ENCODE measurements around the gene BCL2. TPM values are rescaled to one million over a fixed set of nuclear protein-coding genes. Genes with fewer than 3 reads are reported as not detected.
"Not testable (repeated sequence)": the region's sequence is repeated elsewhere in the genome, so short reads cannot be mapped to it uniquely, and the experiment has no call there.

BCL2 gene
- total RNA-seq, 1 experiment from 2014 or later, result 6.3 TPM

DNA sequence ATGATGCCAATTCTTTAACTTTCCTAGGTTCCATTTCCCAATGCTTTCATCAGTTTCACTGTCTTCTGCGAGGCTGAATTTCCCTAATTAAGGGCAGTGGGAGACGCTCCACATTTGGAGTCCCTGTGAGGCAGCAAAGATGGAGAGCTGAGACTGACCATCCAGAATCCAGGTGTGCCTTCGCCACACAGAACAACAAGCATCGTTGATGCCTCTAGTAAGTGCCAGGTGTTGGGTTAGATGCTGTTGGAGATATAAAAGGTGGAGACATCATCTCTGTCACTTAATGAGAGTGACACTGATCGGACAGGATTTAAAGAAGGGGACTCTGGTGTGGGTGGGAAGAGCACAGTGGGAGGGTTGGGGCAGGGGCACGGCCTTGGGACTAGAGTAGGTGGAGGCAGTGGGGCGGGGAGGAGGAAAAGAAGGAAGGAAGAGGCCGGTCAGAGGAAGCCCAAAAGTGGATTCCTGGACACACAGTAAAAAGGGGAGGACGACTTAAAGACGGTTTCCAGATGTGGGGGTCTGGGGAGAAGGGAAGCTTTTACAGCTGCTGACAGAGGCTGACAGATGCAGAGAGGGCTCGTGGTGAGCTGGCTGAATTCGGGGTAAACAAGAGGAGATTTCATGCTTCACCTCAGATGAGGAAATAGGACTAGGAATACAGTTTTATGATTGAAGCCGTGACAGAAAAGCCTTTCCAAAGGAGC, 113.0 kb downstream of the BCL2 start:
- no peak for DNase-seq (ENCODE audit: low read depth)

DNA sequence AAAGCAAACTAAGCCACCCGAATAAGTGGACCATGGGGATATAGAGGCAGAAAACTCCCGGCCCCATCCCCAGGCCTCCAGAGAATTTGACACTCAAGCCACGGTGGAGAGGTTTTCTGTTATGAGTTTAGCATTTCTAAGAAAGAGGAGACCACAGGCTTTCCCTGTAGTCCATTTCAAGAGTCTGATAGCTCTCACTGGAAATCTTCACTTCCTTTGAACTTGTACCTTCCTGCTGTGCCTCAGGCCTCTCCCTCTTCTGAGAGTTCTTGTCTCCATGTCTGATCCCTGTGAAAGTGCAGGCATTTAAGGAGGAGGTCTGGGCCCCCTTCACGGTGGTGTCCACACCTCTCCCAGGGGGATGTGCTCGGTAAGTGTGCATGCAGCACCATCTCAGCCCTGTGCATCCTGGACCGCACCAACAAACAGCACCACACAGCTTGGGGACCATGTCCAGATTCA, 113.7 kb downstream of the BCL2 start:
- no peak for DNase-seq (ENCODE audit: low read depth)

DNA sequence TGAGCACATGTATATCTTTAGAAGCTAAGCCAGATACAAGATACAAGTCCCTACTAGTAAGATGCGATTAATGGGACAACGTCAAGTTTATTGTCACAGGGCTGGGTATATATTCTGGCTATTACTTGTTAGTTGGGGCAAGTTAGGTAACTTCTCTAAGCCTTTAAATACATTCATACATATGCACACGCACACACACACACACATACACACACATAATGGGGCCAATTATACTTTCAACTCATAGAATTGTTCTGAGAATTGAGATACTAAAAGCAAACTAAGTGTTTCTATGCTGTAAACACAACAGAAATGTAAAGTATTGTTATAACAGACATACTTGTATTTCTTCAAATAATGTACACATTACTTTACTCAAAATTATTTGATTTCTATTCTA, 116.1 kb downstream of the BCL2 start:
- DNase-seq (ENCODE audit: low read depth), result no peak

DNA sequence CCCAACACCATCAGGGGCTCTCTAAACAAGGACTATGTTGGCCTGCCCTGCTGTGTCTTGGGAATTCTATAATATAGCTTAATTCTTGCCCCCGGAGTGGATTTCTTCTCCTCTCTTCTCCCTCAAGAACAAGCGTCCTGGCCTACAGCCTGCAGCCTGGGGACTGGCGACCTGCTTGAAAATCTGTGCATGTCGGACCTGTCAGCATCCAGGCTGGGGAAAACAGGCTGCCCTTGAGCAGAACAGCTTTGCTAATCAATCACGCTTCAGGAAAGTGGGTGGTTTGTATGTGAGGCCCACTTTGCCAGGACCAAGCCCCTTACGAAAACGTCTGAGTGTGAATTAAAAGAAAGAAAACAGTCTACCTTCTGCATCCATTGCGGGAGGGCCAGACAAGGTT, 116.7 kb downstream of the BCL2 start:
- no peak for DNase-seq (ENCODE audit: low read depth)

DNA sequence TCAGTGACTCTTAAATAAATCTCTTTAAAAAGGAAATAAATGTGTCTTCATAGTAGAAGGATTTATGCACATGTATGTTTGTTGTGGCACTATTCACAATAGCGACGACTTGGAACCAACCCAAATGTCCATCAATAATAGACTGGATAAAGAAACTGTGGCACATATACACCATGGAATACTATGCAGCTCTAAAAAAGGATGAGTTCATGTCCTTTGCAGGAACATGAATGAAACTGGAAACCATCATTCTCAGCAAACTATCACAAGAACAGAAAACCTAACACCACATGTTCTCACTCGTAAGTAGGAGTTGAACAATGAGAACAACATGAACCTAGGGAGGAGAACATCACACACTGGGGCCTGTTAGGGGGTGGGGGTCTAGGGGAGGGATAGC, 118.1 kb downstream of the BCL2 start:
- not testable (repeated sequence) for DNase-seq (ENCODE audit: low read depth)

DNA sequence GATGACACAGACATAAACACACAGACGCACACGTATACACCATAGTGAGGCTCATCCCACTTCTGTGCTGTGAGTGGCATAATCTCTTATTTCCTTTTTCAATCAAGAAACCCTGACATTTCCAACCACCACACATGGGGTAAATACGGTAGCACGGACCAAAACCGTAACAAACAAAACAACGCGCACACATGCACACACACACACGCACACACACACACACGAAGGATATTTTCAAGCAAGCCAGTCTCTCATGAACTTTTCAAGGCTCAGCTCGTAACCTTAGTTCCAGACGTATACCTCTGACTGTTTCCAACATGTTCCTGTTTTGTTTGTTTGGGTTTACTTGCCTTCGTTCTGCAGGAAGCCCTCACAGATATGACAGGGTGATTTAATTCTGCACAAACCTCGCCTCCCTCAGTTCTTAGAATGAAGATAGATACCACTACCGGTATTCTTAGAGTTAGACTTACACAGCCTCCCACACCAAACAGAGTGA, 119.8 kb downstream of the BCL2 start:
- DNase-seq (ENCODE audit: low read depth), result no peak

DNA sequence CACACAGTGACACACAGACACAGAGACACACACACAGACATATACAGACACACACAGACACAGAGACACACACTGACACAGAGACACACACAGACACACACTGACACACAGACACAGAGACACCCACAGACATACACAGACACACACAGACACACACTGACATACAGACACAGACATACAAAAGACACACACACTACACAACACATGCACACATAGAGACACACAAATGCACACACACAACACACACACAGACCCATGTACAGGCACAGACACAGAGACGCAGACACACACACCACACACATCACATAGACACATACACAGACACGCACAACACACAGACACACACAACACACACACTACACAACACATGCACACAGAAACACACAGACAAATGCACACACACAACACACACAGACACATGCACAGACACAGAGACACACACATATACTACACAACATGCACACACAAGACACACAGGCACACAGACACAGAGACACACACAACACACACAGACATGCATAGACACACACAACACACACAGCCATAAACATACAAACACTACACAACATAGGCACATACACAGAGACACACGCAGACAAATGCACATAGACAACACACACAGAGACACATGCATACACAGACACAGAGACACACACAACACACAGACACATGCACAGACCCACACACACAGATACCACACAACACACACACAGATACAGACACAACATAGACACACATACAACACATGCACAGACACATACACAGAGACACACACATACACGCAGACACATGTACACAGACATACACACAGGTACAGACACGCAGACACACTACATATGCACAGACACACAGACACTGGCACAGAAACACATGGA, 120.5 kb downstream of the BCL2 start:
- no peak for DNase-seq (ENCODE audit: low read depth)

DNA sequence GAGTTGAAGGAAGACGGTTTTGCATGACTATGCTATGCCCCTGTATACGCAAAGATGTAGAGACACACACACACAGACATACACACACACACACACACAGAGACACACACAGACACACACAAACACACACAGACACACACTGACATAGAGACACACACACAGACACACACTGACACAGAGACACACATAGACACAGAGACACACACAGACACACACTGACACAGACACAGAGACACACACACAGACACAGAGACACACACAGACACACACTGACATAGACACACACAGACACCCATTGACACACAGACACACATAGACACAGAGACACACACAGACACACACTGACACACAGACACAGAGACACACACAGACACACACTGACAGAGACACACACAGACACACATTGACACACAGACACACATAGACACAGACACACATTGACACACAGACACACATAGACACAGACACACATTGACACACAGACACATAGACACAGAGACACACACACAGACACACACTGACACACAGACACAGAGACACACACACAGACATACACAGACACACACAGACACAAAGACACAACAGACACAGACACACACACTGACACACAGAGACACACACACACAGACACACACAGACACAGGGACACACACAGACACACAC, 121.3 kb downstream of the BCL2 start:
- no peak for DNase-seq (ENCODE audit: low read depth)

DNA sequence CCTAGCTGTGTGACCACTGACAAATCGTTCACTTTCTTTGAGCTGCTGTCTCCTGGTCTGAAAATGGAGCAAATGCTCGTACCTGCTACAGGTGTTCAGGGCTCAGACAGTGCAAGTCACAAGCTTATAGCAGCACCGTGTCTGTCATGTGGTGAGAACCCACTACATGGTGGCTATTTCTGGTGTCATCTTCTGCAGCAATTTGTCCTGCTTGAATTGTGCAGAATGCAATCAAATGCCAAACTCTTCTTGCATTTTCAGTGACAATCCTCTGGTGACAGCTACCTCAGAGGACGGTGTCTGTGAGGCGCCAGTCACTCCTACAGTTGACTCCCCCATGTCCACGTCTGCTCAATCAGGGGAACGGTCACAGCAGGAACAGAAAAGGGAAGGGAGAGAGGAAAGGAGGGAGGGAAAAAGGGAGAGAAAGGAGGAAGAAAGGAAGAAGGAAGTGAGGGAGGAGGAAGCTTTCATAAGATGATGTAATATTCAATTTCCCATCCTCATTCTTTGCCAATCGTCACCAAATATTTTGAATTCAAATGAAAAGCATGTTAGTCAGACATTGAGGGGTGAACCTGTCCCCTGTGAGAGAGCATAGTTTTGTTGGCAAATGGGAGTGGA, 122.2 kb downstream of the BCL2 start:
- DNase-seq (ENCODE audit: low read depth), result no peak

DNA sequence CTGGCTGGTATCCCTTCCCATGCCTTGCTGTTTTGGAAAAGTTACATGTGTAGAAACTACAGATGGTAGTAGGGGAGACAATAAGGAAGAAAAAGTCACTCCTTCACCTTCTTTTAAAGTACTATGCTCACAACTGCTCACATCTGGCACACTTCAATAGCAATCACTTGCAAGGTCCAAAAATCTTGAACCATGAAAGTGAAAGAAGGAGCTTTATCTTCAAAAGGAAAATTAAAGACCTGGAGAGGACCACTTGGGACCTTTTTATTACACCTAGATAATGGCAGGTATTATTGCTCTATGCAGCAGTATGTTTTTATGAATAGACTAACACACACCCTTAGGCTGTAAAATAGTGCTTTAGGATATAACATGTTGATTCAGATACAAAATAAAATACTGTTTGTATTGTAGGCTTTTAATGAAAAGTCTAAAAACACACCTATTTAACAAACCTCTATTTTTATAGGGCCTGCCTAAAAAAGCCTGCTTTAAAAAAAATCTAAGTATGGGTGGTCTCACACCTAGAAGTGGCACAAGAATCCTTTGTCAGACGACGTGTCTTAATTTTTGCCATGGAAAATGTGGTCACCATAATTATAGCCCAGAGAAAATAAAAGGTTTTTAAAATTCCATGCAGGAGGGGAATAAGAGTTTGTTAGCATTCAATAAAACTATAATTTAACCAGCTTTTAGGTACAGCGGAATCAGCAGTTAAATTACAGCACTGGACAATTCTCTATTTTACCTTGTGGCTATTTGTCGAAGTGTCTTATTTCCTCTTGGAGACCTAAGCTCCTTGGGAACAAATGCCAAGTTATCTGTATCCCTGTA, 124.0 kb downstream of the BCL2 start:
- no peak for DNase-seq (ENCODE audit: low read depth)

DNA sequence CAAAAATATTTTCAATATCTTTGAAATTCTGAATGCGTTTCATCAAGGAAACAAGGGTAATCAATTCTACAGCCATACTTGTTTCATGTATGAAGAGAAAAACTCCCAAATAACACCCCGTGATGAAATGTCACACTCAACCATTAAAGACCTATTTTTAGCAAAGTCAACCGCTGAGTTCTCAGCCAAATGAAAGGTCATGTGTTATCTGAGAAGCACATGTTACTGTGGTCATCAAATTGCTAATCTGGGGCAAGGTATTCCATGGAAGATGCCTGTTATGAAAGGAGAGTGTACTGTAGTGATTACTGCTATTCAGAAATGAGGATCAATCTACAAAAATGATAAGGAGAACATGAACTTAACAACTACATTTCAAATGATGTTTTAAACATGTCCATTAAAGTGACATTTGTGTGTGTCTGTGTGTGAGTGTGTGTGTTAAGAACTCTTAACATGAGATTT, 126.7 kb downstream of the BCL2 start:
- DNase-seq (ENCODE audit: low read depth), result no peak

DNA sequence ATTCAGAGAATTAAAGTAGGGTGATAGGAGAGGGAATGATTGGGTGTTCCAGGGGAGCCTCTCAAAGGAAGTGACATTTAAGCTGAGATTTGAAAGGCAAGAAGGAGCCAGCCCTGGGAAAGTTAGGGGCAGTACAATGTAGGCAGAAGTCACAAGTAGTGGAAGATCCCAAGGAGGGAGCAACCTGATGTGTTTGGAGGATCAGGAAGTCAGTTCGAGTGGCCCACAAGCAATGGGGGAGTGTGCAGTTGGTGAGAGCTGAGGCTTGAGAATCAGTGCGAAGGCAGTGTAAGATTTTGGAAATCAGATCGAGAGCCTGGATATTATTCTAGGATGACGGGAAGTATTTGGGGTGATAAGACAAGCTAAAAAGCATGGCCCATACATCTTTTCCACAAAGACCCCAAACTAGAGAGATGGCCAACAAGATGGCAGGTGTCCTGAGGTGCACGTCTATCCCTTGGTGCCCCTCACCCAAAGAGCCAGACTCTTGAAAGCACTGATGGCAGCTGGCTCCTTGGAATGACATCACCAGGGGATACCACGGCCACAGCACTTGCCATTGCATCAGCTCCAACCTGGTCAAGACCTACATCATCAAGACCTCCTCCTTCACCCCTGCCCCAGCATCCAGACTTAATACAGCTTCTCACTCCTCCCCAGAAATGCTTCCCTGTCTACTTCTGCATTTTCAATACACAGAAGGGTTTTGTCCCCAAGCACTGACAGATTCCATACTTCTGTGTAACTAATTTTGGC, 127.3 kb downstream of the BCL2 start:
- DNase-seq (ENCODE audit: low read depth), result no peak

DNA sequence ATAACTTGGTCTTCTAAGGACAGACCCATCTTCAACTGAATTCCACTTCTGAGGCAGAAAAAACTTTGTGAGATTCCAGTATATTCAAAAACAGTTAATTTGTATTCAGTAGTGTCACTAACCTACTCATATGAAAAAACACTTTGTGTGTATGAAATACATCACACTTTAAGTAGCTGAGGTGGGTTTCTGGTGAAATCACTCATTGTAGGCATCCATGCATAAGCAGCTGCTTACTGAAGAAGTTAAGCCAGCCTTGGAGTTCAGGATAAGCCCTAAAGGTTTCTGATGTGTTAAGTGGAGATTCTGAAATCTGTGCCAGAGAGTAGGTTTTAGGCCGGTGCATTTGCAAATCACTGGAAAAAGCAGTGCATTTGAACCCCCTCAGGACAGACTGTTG, 128.2 kb downstream of the BCL2 start:
- no peak for DNase-seq (ENCODE audit: low read depth)

DNA sequence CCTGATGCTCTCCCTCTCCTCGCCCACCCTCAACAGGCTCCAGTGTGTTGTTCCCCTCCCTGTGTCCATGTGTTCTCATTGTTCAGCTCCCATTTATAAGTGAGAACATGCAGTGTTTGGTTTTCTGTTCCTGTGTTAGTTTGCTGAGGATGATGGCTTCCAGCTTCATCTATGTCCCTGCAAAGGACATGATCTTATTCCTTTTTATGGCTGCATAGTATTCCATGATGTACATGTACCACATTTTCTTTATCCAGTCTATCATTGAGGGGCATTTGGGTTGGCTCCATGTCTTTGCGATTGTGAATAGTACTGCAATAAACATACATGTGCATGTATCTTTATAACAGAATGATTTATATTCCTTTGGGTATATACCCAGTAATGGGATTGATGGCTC, 128.7 kb downstream of the BCL2 start:
- DNase-seq (ENCODE audit: low read depth), result not testable (repeated sequence)

DNA sequence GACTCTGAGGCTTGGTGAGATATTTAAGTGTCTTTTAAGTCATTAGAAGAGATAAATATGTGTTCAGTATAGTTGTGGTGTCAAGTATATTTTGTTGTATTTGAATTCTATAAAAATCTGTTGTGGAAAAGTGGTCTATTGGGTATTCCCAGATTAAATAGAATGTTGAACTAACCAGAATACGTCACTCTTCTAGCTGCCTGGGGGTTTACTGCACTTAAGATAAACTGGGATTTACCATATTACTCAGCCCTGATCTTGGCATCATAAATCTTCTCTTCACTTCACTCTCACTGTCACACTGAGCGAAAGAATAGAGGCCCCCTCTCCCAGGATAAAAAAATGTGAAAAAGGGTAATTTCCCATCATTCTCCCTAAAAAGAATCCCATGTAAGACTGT, 129.8 kb downstream of the BCL2 start:
- no peak for DNase-seq (ENCODE audit: low read depth)

DNA sequence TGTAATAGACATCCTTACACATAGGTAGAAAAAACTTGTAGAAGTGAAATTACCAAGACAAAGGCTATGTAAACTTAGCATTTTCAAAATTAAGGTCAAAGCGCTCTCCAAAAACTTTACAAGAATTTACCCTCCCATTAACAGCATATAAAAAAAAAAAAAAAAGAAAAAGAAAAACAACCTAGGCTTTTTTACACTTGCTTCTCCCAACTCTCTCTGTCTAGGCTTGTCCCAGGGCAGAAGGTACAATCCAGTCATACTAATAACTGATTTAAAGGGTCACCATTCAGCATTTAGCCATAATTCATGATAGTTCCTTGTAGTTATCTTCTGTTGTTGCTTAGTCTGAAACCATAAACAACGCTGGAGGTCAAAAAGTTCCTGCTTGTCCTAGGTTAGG, 130.5 kb downstream of the BCL2 start:
- DNase-seq (ENCODE audit: low read depth), result no peak

DNA sequence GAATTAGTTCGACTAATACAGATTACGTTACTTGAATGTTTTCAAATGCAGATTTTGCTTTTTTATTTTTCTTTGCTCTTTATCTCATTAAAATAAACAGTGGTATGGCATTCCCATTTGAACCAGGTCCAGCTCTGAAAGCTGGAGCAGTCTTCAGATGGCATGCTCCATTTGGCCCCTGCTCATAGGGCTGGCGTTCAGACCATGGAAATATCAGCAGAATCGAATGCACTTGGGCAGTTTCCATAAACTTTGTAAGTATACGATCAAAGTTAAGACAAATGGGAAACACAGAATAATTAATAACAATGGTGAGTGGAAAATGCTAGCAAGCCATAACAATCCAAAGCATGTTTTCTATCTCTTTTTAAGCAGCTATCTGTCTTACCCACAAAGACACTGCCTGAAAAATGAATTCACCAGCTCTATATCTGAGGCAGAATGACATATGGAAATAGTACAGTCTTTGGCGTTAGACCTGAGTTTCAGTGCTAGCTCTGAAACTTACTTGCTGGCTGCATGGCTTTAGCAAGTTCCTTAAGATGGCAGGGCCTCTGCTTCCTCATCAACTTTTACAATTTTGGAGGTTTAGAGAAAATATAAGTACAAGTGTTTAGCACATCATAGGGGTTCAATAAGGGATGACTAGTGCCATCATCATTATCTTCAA, 131.6 kb downstream of the BCL2 start:
- DNase-seq (ENCODE audit: low read depth), result no peak

DNA sequence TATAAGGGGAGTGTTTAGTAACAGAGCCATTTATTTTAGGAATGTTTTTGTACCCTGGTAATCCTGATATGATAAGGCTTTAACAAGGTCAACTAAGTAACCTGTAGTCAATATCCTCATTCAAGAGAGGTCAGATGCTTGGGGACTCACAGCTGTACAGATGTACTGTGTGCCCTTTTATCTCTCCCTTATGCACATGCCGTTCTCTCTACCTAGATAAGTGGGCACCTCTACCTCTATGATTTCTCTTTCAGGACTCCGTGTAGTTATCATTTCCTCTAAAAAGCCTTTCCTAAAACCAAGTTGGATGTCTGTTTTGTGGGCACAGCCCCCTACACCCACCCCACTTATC, 132.4 kb downstream of the BCL2 start:
- DNase-seq (ENCODE audit: low read depth), result no peak

DNA sequence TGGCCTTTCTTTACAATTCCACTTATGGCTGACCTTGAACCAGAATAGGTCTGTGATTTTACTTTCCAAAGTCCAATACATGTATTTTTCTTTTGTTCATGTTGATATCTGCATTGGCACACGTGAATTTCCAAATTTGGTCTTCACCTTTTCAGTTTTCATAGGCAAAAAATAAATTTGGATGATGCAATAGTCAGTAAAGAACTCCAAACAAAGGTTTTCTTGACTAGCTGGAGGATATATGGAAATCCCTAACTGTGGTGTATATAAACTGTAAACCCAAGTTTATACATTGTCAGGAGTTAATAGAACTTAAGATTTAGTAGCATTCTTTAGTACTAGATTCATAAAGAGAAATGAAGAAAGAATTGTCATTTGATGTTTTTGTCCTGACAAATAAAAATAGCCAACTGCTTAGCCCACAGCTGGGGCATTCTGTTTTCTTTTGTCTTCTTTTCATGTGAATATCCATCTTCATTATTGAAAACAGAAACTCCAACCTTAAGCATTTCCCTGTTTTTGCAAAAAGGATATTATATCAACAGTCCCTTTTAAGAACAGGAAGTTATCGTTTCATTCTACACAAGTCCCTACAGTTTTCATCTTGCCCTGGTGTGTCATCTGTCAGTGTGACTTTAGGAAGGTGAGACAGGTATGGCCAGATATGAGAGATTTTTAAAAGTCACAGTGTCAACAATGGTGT, 132.9 kb downstream of the BCL2 start:
- DNase-seq (ENCODE audit: low read depth), result no peak

Measured in HT1080 (cell line).